ENCODE results near the gene CEP112.

DNA sequence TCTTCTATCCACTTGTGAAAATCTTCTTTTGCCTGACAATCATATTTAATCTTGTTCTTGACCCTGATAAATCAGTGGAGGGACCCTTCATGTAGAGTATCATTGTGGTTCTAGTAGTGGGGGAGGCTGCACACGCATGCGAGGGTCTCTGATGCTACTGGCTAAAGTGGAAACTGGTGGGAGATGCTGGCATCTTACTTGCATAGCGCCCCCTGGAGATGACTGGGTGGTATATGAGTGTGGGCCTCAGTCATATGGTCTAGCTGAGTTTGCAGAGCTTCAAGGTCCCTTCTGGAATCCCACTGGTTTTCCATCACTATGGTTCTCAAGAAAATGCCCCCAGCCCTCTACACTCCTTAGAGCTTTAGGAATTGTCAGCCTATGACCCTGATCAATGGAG, 394.1 kb downstream of the CEP112 start:
- TF ChIP-seq BHLHE40 (IDR thresholded peaks at IDR 0.05; ENCODE audit: borderline replicate concordance) (no peak), SUZ12 (IDR thresholded peaks at IDR 0.05) (no peak), FOXA1 (IDR thresholded peaks at IDR 0.05) (no peak), FOXM1 (IDR thresholded peaks at IDR 0.05; ENCODE audit: borderline replicate concordance) (no peak), NFRKB (IDR thresholded peaks at IDR 0.05) (no peak)

Data from HEK293T (cell line).